ENCODE results near the gene CTNNA1. TPM values are rescaled to one million over a fixed set of nuclear protein-coding genes. Genes with fewer than 3 reads are reported as not detected.

The CTNNA1 gene
- polyA plus RNA-seq, 1 donor (not counting 4 experiments of a cell fraction or from before 2014, with no cell fraction given), result 119 TPM

DNA sequence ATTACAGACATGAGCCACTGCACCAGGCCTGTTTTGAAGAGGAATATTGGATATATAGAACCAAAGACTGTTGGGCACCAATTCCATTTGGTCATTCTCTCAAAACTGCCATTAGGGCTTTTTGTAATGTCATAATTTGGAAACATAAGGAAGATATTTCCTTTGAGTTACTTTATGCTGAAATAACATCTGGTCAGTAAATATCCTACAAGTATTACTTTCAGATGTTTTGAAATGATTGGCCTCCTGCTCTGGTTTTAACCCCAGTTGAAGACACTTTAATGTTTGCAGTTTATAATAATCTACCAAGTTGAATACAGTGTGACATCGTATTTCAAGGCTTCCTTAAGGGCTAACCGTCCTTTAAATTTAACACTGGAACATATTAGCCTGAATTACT, 88.3 kb downstream of the CTNNA1 start:
- Histone ChIP-seq H3K27me3 (ENCODE audit: control insufficient read depth, extremely low read depth, insufficient read depth, low read length) (no peaks in the 10 kb centered on the region), H2AFZ (ENCODE audit: control insufficient read depth, low read length) (no peak overlapping the region), H3K9me3 (ENCODE audit: control insufficient read depth, low read depth, low read length) (no peaks in the 10 kb centered on the region), H3K9ac (ENCODE audit: control insufficient read depth, extremely low read depth, insufficient read depth, low read length) (no peak overlapping the region), H3K4me2 (ENCODE audit: control insufficient read depth, extremely low read depth, insufficient read depth, low read depth, low read length) (no peak overlapping the region), H4K20me1 (ENCODE audit: control insufficient read depth, extremely low read depth, insufficient read depth, low read length) (no peaks in the 10 kb centered on the region), H3K4me3 (ENCODE audit: control insufficient read depth in 2 of 3, extremely low read depth in 1 of 3, insufficient read depth in 2 of 3, low read depth in 1 of 3, low read length in 3 of 3) (no peak overlapping the region), H3K36me3 (ENCODE audit: control insufficient read depth in 2 of 2, extremely low read depth in 1 of 2, insufficient read depth in 2 of 2, low read length in 2 of 2) (no peaks in the 10 kb centered on the region), H3K9me1 (ENCODE audit: control insufficient read depth, extremely low read depth, insufficient read depth, low read length) (no peaks in the 10 kb centered on the region), H3K79me2 (ENCODE audit: control insufficient read depth, insufficient read depth, low read length) (peaks cover 65% of the 10 kb centered on the region), H3K27ac (ENCODE audit: control insufficient read depth, insufficient read depth, low read length) (no peak overlapping the region), H3K4me1 (ENCODE audit: control insufficient read depth, extremely low read depth, insufficient read depth, low read length) (peaks cover 27% of the 10 kb centered on the region)
- TF ChIP-seq EZH2 (IDR thresholded peaks at IDR 0.05; ENCODE audit: low read length) (no peak), CTCF (optimal IDR thresholded peaks at IDR 0.05 in 1 of 3, IDR thresholded peaks at IDR 0.05 in 1 of 3, conservative IDR thresholded peaks at IDR 0.05 in 1 of 3; ENCODE audit: extremely low read depth in 1 of 3, insufficient read depth in 2 of 3, low read length in 3 of 3) (no peak)
- DNase-seq (ENCODE audit: low read depth, low spot score) (no peak), FAIRE-seq (no peak)
- dilution Hi-C loops (cut with MboI; ENCODE audit: extremely low pct_ligation_motif_present, low sequenced_read_pairs), result no loop called here

DNA sequence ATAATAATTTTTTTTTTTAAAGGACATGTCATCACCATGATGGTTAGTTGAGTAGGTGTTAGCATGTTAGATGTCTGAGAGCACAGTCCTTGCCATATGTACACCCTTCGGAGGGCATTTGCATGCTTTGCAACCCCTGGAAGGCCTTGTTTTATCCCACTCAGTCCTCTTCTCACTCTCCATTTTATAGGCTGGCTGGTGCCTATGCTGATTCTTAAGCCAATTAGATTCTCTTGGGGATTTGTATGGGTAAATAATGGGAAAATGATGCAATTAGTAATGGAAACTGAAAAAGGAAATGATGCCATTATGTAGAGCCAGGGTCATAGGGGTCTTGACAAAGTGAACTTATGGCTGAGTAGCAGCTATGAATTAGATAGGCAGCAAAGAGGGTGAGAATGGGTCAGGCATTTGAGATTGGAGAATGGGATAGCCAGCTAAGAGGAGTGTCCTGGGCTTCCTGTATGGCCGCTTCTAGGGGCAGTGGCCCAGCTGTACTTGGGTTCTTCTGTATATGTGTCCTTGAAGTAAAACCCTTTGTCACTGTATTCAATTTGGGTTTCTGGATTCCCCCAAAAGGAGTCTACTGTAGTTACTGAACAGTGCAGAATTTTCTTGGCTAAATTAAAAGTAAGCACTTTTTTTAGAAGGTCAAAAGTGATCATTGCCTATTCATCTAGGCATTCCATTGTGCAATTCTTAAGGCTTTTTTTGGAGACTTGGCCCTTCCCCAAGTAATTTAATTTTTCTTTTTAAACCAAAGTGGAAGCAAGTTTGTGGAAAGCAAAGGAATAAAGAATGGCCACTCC, 90.3 kb downstream of the CTNNA1 start:
- no peaks in the 10 kb centered on the region for H3K36me3 ChIP-seq (ENCODE audit: control insufficient read depth in 2 of 2, extremely low read depth in 1 of 2, insufficient read depth in 2 of 2, low read length in 2 of 2)
- H3K4me2 ChIP-seq (ENCODE audit: control insufficient read depth, extremely low read depth, insufficient read depth, low read depth, low read length), result peak overlapping the region; percentile 63
- H3K4me1 ChIP-seq (ENCODE audit: control insufficient read depth, extremely low read depth, insufficient read depth, low read length), result peaks cover 27% of the 10 kb centered on the region
- DNase-seq (ENCODE audit: low read depth, low spot score), result no peak
- no peaks in the 10 kb centered on the region for H3K9me3 ChIP-seq (ENCODE audit: control insufficient read depth, low read depth, low read length)
- no peaks in the 10 kb centered on the region for H3K27me3 ChIP-seq (ENCODE audit: control insufficient read depth, extremely low read depth, insufficient read depth, low read length)
- peaks cover 66% of the 10 kb centered on the region for H3K79me2 ChIP-seq (ENCODE audit: control insufficient read depth, insufficient read depth, low read length)
- peak overlapping the region; percentile 44 for H3K27ac ChIP-seq (ENCODE audit: control insufficient read depth, insufficient read depth, low read length)
- H4K20me1 ChIP-seq (ENCODE audit: control insufficient read depth, extremely low read depth, insufficient read depth, low read length), result no peaks in the 10 kb centered on the region
- peak overlapping the region in 2 of 3 experiments; percentile 8 to 64 for H3K4me3 ChIP-seq (ENCODE audit: control insufficient read depth in 2 of 3, extremely low read depth in 1 of 3, insufficient read depth in 2 of 3, low read depth in 1 of 3, low read length in 3 of 3)
- no peak for TF ChIP-seq EZH2 (IDR thresholded peaks at IDR 0.05; ENCODE audit: low read length)
- TF ChIP-seq CTCF (optimal IDR thresholded peaks at IDR 0.05 in 1 of 3, IDR thresholded peaks at IDR 0.05 in 1 of 3, conservative IDR thresholded peaks at IDR 0.05 in 1 of 3; ENCODE audit: extremely low read depth in 1 of 3, insufficient read depth in 2 of 3, low read length in 3 of 3), result no peak
- no peak overlapping the region for H2AFZ ChIP-seq (ENCODE audit: control insufficient read depth, low read length)
- dilution Hi-C loops (cut with MboI; ENCODE audit: extremely low pct_ligation_motif_present, low sequenced_read_pairs), result no loop called here
- no peaks in the 10 kb centered on the region for H3K9me1 ChIP-seq (ENCODE audit: control insufficient read depth, extremely low read depth, insufficient read depth, low read length)
- FAIRE-seq, result no peak
- no peak overlapping the region for H3K9ac ChIP-seq (ENCODE audit: control insufficient read depth, extremely low read depth, insufficient read depth, low read length)

All from keratinocyte (primary cell).